GM23248 (cell line): Measurements from ENCODE around the gene WDR82.

Experiments
- EZH2 ChIP-seq: fragments of 200-600 bp; sonication (generic); IDR thresholded peaks from 2 replicates; pipeline ENCODE4 v1.6.1; 2018; ENCODE audit warnings: antibody characterized with exemption, mild to moderate bottlenecking; ENCODE audit not compliant: insufficient read depth, poor library complexity, severe bottlenecking
- EZH2phosphoT487 ChIP-seq: fragments of 200-600 bp; sonication (generic); IDR thresholded peaks from 2 replicates; pipeline ENCODE4 v1.6.1; 2018; ENCODE audit warnings: antibody characterized with exemption, moderate library complexity, mild to moderate bottlenecking, low read depth; ENCODE audit not compliant: insufficient read depth

- TF ChIP-seq EZH2, result no peak
- TF ChIP-seq EZH2phosphoT487, result no peak
Observed at GRCh38 chr3:52215351-52215750, 63.1 kb downstream of the WDR82 start.
